Measurements from ENCODE around the gene PDLIM5.

DNA sequence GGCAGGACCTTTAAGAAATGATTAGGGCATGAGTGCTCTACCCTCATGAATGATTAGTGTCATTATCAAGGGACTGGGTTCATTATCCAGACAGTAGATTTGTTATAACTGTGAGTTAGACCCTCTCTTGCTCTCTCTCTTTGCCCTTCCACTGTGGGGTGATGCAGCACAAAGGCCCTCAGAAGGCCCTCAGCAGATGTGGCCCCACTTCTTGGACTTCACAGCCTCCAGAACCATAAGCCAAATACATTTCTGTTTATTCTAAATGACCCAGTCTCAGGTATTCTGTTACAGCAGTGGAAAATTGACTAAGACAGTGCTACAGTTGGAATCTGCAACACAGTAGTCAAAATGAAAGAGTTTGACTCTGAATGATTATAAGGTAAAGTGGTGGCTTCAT, 17.2 kb upstream of the PDLIM5 start:
- TF ChIP-seq TARDBP (IDR thresholded peaks at IDR 0.05), result no peak
- TF ChIP-seq SP1 (IDR thresholded peaks at IDR 0.05), result no peak
- TF ChIP-seq FOXK2 (IDR thresholded peaks at IDR 0.05), result no peak
- TF ChIP-seq ARNT (IDR thresholded peaks at IDR 0.05), result no peak
- no peak for TF ChIP-seq ZNF384 (IDR thresholded peaks at IDR 0.05)
